ENCODE measurements around the gene MLXIP.

The MLXIP gene

DNA sequence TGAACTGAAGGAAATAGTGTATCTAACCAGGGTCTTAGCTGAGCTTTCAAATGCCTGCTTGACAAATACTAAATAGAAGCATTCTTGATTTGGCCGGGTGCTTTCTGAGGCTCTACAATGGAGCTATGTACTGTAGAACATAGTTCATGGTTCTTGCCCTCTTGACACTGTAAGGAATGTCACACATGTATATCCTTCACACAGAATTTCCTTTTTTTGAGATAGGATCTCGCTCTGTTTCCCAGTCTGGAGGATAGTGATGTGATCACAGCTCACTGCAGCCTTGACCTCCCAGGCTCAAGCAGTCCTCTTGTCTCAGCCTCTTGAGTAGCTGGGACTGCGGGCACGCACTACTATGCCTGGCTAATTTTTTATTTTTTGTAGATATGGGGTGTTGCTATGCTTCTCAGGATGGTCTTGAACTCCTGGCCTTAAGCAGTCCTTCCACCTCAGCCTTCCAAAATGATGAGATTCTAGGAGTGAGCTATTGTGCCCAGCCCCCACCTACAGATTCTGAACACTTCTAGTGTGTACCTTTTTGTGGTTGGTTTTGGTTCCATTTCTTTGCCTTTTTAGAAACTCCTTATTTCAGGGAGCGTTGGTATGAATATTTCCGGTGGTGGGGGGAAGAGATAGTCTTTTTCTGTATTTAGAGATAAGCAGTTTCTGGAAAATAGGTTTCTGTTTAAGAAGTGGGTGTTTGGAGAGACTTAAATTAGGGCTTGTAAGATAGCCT, 4.2 kb downstream of the MLXIP start:
- H2AK5ac ChIP-seq (ENCODE audit: low read depth, low read length) = no peak overlapping the region
- no peak overlapping the region for H3K14ac ChIP-seq (ENCODE audit: low read length)
- H2BK15ac ChIP-seq (ENCODE audit: low read length) = no peak overlapping the region
- H3K79me1 ChIP-seq (ENCODE audit: low read depth, low read length) = no peaks in the 10 kb centered on the region
- H3K4ac ChIP-seq (ENCODE audit: low read length) = no peak overlapping the region
- no peak overlapping the region for H3K4me3 ChIP-seq (ENCODE audit: low read length in 2 of 2)
- WGBS, 2 donors (ENCODE audit: extremely low coverage in 2 of 2, insufficient read length in 2 of 2, insufficient replicate concordance in 1 of 2) = no CpG with 5 or more reads among the region's 6 CpGs
- no peak overlapping the region for H3K23ac ChIP-seq (ENCODE audit: low read depth, low read length, poor library complexity)
- H3K27me3 ChIP-seq (ENCODE audit: control insufficient read depth in 3 of 3, insufficient read depth in 3 of 3, low read depth in 1 of 3, low read length in 3 of 3) = peaks cover 0 to 18% (median 4%) of the 10 kb centered on the region in 3 experiments
- no peak overlapping the region for H2BK5ac ChIP-seq (ENCODE audit: low read length)
- H2AFZ ChIP-seq (ENCODE audit: low read length) = no peak overlapping the region
- H2BK12ac ChIP-seq (ENCODE audit: low read length) = no peak overlapping the region
- no peak overlapping the region for H4K8ac ChIP-seq (ENCODE audit: low read depth, low read length)
- H2BK120ac ChIP-seq (ENCODE audit: low read depth, low read length) = no peak overlapping the region
- no peak overlapping the region for H3K27ac ChIP-seq (replicated peaks; ENCODE audit: low read length)
- no peak overlapping the region for H4K91ac ChIP-seq (ENCODE audit: low read depth, low read length, poor library complexity)
- no peak overlapping the region for H3K9ac ChIP-seq (ENCODE audit: low read depth, low read length, poor library complexity)
- H3K36me3 ChIP-seq (replicated peaks in 1 of 2; ENCODE audit: control insufficient read depth in 2 of 2, insufficient read depth in 2 of 2, low read length in 2 of 2) = peaks cover 3 to 43% of the 10 kb centered on the region in 2 donors
- H3K4me2 ChIP-seq (ENCODE audit: insufficient read depth, low read length, poor library complexity, severe bottlenecking) = no peak overlapping the region
- H3K4me1 ChIP-seq (ENCODE audit: control insufficient read depth in 2 of 2, insufficient read depth in 1 of 2, low read depth in 1 of 2, low read length in 2 of 2) = peaks cover 14 to 18% of the 10 kb centered on the region in 2 donors
- H3K9me3 ChIP-seq (replicated peaks in 1 of 2; ENCODE audit: control insufficient read depth in 2 of 2, insufficient read depth in 1 of 2, low read depth in 1 of 2, low read length in 2 of 2) = no peaks in the 10 kb centered on the region
- H3K18ac ChIP-seq (ENCODE audit: low read length) = no peak overlapping the region
- no peak for DNase-seq (ENCODE audit: low spot score)

- Histone ChIP-seq H4K8ac (ENCODE audit: low read depth, low read length) (no peak overlapping the region), H3K4me3 (ENCODE audit: low read length in 2 of 2) (no peak overlapping the region), H3K4ac (ENCODE audit: low read length) (no peak overlapping the region), H2BK15ac (ENCODE audit: low read length) (no peak overlapping the region), H2BK5ac (ENCODE audit: low read length) (no peak overlapping the region), H3K36me3 (replicated peaks in 1 of 2; ENCODE audit: control insufficient read depth in 2 of 2, insufficient read depth in 2 of 2, low read length in 2 of 2) (peaks cover 3 to 57% of the 10 kb centered on the region in 2 donors), H3K79me1 (ENCODE audit: low read depth, low read length) (no peaks in the 10 kb centered on the region), H2BK120ac (ENCODE audit: low read depth, low read length) (no peak overlapping the region), H2BK12ac (ENCODE audit: low read length) (no peak overlapping the region), H3K14ac (ENCODE audit: low read length) (no peak overlapping the region), H3K4me1 (ENCODE audit: control insufficient read depth in 2 of 2, insufficient read depth in 1 of 2, low read depth in 1 of 2, low read length in 2 of 2) (peaks cover 11 to 16% of the 10 kb centered on the region in 2 donors), H4K91ac (ENCODE audit: low read depth, low read length, poor library complexity) (no peak overlapping the region), H3K9me3 (replicated peaks in 1 of 2; ENCODE audit: control insufficient read depth in 2 of 2, insufficient read depth in 1 of 2, low read depth in 1 of 2, low read length in 2 of 2) (no peaks in the 10 kb centered on the region), H3K23ac (ENCODE audit: low read depth, low read length, poor library complexity) (no peak overlapping the region), H2AK5ac (ENCODE audit: low read depth, low read length) (no peak overlapping the region), H3K18ac (ENCODE audit: low read length) (no peak overlapping the region), H3K27ac (replicated peaks; ENCODE audit: low read length) (no peak overlapping the region), H3K4me2 (ENCODE audit: insufficient read depth, low read length, poor library complexity, severe bottlenecking) (no peak overlapping the region), H3K27me3 (ENCODE audit: control insufficient read depth in 3 of 3, insufficient read depth in 3 of 3, low read depth in 1 of 3, low read length in 3 of 3) (peaks cover 0 to 6% (median 0%) of the 10 kb centered on the region in 3 experiments), H3K9ac (ENCODE audit: low read depth, low read length, poor library complexity) (no peak overlapping the region), H2AFZ (ENCODE audit: low read length) (no peak overlapping the region)
- no peak for DNase-seq (ENCODE audit: low spot score)
- WGBS, 2 donors (ENCODE audit: extremely low coverage in 2 of 2, insufficient read length in 2 of 2, insufficient replicate concordance in 1 of 2) = no CpG with 5 or more reads among the region's 13 CpGs
These were observed 6.4 kb downstream of the MLXIP start for GRCh38 chr12:122084857-122085405.

GRCh38 chr12:122085591-122085990, 7.0 kb downstream of the MLXIP start:
- H3K4me3 ChIP-seq (ENCODE audit: low read length in 2 of 2) = no peak overlapping the region
- H2BK12ac ChIP-seq (ENCODE audit: low read length) = no peak overlapping the region
- H3K36me3 ChIP-seq (replicated peaks in 1 of 2; ENCODE audit: control insufficient read depth in 2 of 2, insufficient read depth in 2 of 2, low read length in 2 of 2) = peaks cover 3 to 58% of the 10 kb centered on the region in 2 donors
- no peak overlapping the region for H2AFZ ChIP-seq (ENCODE audit: low read length)
- no peak overlapping the region for H3K9ac ChIP-seq (ENCODE audit: low read depth, low read length, poor library complexity)
- no peak overlapping the region for H3K23ac ChIP-seq (ENCODE audit: low read depth, low read length, poor library complexity)
- no peaks in the 10 kb centered on the region for H3K27me3 ChIP-seq (ENCODE audit: control insufficient read depth in 3 of 3, insufficient read depth in 3 of 3, low read depth in 1 of 3, low read length in 3 of 3)
- no peak overlapping the region for H3K18ac ChIP-seq (ENCODE audit: low read length)
- no peak overlapping the region for H3K4ac ChIP-seq (ENCODE audit: low read length)
- no peaks in the 10 kb centered on the region for H3K79me1 ChIP-seq (ENCODE audit: low read depth, low read length)
- no peak overlapping the region for H3K4me2 ChIP-seq (ENCODE audit: insufficient read depth, low read length, poor library complexity, severe bottlenecking)
- no CpG with 5 or more reads among the region's 5 CpGs for WGBS, 2 donors (ENCODE audit: extremely low coverage in 2 of 2, insufficient read length in 2 of 2, insufficient replicate concordance in 1 of 2)
- H3K27ac ChIP-seq (replicated peaks; ENCODE audit: low read length) = no peak overlapping the region
- no peak overlapping the region for H2BK5ac ChIP-seq (ENCODE audit: low read length)
- peaks cover 8 to 10% of the 10 kb centered on the region in 2 donors for H3K4me1 ChIP-seq (ENCODE audit: control insufficient read depth in 2 of 2, insufficient read depth in 1 of 2, low read depth in 1 of 2, low read length in 2 of 2)
- no peak for DNase-seq (ENCODE audit: low spot score)
- H4K8ac ChIP-seq (ENCODE audit: low read depth, low read length) = no peak overlapping the region
- H4K91ac ChIP-seq (ENCODE audit: low read depth, low read length, poor library complexity) = no peak overlapping the region
- no peak overlapping the region for H3K14ac ChIP-seq (ENCODE audit: low read length)
- no peaks in the 10 kb centered on the region for H3K9me3 ChIP-seq (replicated peaks in 1 of 2; ENCODE audit: control insufficient read depth in 2 of 2, insufficient read depth in 1 of 2, low read depth in 1 of 2, low read length in 2 of 2)
- H2BK15ac ChIP-seq (ENCODE audit: low read length) = no peak overlapping the region
- no peak overlapping the region for H2BK120ac ChIP-seq (ENCODE audit: low read depth, low read length)
- H2AK5ac ChIP-seq (ENCODE audit: low read depth, low read length) = no peak overlapping the region

DNA sequence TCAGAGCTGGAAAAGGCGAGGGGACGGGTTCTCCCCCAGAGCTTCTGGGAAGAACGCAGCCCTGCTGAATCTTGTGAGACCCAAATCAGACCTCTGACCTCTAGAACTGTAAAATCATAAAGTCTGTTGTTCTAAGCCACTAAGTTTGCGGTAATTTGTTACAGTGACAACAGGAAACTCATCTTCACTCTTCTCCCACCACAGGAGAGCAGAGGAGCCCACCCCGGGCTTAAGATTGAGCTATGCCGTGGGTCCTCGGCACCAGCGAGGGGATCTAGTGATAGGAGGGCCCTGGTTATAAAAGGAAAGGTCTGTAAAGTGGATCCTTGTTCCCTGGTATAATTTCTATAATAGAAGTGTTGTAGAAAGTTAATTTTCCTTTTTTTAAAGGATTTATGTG, 7.6 kb downstream of the MLXIP start:
- H3K79me1 ChIP-seq (ENCODE audit: low read depth, low read length) = no peaks in the 10 kb centered on the region
- peaks cover 3 to 58% of the 10 kb centered on the region in 2 donors for H3K36me3 ChIP-seq (replicated peaks in 1 of 2; ENCODE audit: control insufficient read depth in 2 of 2, insufficient read depth in 2 of 2, low read length in 2 of 2)
- H2AK5ac ChIP-seq (ENCODE audit: low read depth, low read length) = no peak overlapping the region
- no peak overlapping the region for H3K18ac ChIP-seq (ENCODE audit: low read length)
- no peak overlapping the region for H3K4me2 ChIP-seq (ENCODE audit: insufficient read depth, low read length, poor library complexity, severe bottlenecking)
- H3K4me1 ChIP-seq (ENCODE audit: control insufficient read depth in 2 of 2, insufficient read depth in 1 of 2, low read depth in 1 of 2, low read length in 2 of 2) = peaks cover 8 to 9% of the 10 kb centered on the region in 2 donors
- H3K9me3 ChIP-seq (replicated peaks in 1 of 2; ENCODE audit: control insufficient read depth in 2 of 2, insufficient read depth in 1 of 2, low read depth in 1 of 2, low read length in 2 of 2) = no peaks in the 10 kb centered on the region
- WGBS, 2 donors (ENCODE audit: extremely low coverage in 2 of 2, insufficient read length in 2 of 2, insufficient replicate concordance in 1 of 2) = no CpG with 5 or more reads among the region's 8 CpGs
- no peak overlapping the region for H2BK120ac ChIP-seq (ENCODE audit: low read depth, low read length)
- H3K4me3 ChIP-seq (ENCODE audit: low read length in 2 of 2) = no peak overlapping the region
- no peak overlapping the region for H3K14ac ChIP-seq (ENCODE audit: low read length)
- no peak overlapping the region for H3K9ac ChIP-seq (ENCODE audit: low read depth, low read length, poor library complexity)
- H2BK15ac ChIP-seq (ENCODE audit: low read length) = no peak overlapping the region
- H3K4ac ChIP-seq (ENCODE audit: low read length) = no peak overlapping the region
- H3K27ac ChIP-seq (replicated peaks; ENCODE audit: low read length) = no peak overlapping the region
- H3K23ac ChIP-seq (ENCODE audit: low read depth, low read length, poor library complexity) = no peak overlapping the region
- no peak overlapping the region for H2AFZ ChIP-seq (ENCODE audit: low read length)
- no peak overlapping the region for H4K8ac ChIP-seq (ENCODE audit: low read depth, low read length)
- H4K91ac ChIP-seq (ENCODE audit: low read depth, low read length, poor library complexity) = no peak overlapping the region
- DNase-seq (ENCODE audit: low spot score) = no peak
- H3K27me3 ChIP-seq (ENCODE audit: control insufficient read depth in 3 of 3, insufficient read depth in 3 of 3, low read depth in 1 of 3, low read length in 3 of 3) = no peaks in the 10 kb centered on the region
- H2BK5ac ChIP-seq (ENCODE audit: low read length) = no peak overlapping the region
- H2BK12ac ChIP-seq (ENCODE audit: low read length) = no peak overlapping the region
